GM19351 (cell line): ENCODE data around the gene HOXA1.
"Not testable (repeated sequence)": the region's sequence is repeated elsewhere in the genome, so short reads cannot be mapped to it uniquely, and the experiment has no call there.

Experiments
- ATAC-seq: cut with Tn5 transposase; IDR thresholded peaks from one replicate; pipeline ENCODE4 v1.9.1; 2021; ENCODE audit warnings: mild to moderate bottlenecking, moderate library complexity; ENCODE audit not compliant: unreplicated experiment

The HOXA1 gene

DNA sequence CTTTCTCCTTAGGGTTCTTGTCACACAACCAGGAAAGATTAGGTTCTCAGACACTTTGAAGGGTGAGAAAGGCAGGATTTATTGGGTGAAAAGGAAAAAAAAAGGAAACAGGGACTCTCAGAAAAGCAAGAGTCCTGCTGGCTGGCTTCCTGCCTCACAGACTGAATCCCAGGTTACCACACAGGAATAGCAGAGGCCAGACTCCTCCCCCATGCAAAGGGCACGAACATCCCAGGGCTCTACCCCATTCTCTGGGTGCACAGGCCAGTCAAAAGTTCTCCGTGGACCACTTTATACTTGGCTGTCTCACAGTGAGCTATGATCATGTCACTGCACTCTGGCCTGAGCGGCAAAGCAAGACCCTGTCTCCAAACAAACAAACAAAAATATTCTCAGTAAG lies 42.6 kb downstream of the HOXA1 start:
- no peak for ATAC-seq

DNA sequence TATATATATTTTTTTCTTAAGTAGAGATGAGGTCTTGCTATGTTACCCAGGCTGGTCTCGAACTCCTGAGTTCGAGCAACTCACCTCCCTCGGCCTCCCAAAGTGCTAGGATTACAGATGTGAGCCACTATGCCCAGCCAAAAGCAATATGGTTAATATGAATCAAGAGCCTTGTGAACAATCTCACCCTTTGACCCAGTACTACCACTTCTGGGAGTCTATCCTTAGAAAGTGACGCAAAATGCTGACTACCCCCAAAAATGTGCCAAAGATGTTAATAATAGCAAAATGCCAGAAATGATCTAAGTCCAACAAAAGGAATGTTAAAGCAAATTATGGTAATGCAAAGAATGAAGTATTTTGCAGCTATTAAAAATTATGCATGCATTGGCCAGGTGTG lies 44.3 kb downstream of the HOXA1 start:
- no peak for ATAC-seq

DNA sequence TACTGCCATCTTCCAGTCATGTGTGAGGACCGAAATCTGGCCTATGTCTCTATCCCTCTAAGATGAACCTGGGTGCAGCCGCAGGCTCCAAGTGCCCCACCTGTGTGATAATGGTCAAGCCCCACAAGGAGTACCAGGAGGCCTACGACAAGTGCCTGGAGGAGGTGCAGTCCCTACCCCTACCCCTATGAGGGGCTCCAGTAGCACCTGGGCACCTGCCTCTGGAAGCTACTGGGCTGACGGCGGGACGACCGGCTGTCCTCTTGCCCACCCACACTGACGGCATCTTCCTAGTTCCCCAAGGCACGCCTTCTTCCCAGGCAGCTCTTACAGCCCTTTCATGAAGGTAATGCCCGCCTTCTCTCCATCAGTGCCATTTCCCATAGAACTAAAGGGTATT lies 47.4 kb downstream of the HOXA1 start:
- ATAC-seq: no peak

DNA sequence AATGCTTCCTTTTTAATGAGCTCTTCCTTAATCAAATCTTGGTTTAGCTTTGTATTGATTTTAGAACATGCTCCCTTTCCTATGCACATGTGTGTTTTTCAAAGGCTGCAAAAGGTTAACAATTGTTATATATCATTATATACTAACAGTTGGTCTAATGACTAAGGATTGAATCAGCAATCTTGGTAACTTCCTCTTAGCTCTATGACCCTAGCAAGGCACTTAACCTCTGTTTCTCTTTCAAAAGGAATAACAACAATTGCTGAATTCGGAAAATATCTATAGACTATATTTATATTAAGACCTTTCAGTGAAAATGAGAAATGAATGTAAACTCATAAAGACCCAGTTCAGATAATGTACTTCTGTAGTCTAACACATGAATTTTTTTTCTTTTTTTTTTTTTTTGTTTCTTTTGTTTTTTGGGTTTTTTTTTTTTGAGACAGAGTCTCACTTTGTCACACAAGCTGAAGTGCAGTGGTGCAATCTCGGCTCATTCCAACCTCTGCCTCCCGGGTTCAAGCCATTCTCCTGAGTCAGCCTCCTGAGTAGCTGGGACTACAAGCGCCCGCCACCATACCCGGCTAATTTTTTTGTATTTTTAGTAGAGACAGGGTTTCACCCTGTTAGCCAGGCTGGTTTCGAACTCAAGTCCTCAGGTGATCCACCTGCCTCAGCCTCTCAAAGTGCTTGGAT lies 48.8 kb downstream of the HOXA1 start:
- no peak for ATAC-seq

DNA sequence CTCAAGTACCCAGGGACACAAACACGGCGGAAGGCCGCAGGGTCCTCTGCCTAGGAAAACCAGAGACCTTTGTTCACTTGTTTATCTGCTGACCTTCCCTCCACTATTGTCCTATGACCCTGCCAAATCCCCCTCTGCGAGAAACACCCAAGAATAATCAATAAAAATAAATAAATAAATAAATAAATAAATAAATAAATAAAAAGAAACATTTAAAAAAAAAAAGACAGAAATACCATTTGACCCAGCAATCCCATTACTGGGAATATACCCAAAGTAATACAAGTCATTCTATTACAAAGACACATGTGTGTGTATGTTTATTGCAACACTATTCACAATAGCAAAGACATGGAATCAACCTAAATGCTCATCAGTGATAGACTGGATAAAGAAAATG lies 49.8 kb downstream of the HOXA1 start:
- not testable (repeated sequence) for ATAC-seq

DNA sequence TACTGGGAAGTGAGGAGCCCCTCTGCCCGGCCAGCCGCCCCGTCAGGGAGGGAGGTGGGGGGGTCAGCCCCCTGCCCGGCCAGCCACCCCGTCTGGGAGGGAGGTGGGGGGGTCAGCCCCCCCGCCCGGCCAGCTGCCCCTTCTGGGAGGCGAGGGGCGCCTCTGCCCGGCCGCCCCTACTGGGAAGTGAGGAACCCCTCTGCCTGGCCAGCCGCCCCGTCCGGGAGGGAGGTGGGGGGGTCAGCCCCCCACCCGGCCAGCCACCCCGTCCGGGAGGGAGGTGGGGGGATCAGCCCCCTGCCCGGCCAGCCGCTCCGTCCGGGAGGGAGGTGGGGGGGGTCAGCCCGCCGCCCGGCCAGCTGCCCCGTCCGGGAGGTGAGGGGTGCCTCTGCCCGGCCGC lies 50.7 kb downstream of the HOXA1 start:
- not testable (repeated sequence) for ATAC-seq
